NCI-H146 treated with DMSO at 0.1 percent for 48 hours (cell line): ENCODE results near the gene QSOX1.
A peak's percentile ranks its signal among the peaks of the same experiment; 100 is the strongest.

Experiments
- DNase-seq: peaks from one replicate; lab custom pipeline; 2025; ENCODE audit not compliant: unreplicated experiment; lab: John Stamatoyannopoulos, UW

Gene QSOX1

DNA sequence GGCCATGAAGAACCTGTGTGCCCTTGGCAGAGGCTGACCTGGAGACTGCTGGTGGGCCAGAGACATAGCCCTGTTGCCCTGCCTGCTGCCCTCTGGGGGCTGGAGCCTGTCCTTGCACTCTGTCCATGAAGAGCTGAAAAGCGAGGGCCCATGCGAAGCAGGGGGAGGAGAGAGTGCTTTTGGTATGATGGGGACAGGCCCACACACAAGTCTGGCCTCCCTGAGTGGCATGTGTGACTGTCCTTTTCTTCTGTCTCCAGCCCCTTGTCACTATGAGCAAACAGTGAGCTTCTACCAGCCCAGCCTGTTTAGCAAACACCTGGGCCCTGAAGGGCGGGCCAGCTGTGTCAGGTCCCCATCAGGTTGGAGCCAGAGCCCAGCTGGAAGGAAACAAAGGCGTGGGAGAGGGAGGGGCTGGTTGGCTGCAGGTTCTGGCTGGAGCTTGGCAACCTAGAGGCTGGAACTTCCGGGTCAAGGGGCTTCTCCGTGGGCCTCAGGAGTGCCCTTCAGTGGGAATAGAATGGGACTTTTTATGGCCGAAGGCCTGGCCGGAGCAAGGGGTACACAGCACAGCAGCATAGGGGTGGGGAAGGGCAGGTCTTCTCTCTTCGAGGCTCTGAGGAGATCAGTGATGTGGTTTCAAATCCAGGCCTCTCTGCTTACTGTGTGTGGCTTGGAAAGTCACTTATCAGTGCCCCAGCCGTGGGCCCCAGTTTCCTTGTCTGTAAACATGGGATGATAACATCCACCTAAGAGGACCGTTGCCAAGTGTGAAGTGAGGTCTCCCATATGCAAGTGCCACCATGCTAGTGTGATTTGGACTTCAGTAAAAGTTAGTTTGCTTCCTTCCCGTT lies 14.3 kb downstream of the QSOX1 start:
- DNase-seq: peak; percentile 24

- no peak for DNase-seq
Measured at GRCh38 chr1:180169640-180170195, 15.0 kb downstream of the QSOX1 start.

DNA sequence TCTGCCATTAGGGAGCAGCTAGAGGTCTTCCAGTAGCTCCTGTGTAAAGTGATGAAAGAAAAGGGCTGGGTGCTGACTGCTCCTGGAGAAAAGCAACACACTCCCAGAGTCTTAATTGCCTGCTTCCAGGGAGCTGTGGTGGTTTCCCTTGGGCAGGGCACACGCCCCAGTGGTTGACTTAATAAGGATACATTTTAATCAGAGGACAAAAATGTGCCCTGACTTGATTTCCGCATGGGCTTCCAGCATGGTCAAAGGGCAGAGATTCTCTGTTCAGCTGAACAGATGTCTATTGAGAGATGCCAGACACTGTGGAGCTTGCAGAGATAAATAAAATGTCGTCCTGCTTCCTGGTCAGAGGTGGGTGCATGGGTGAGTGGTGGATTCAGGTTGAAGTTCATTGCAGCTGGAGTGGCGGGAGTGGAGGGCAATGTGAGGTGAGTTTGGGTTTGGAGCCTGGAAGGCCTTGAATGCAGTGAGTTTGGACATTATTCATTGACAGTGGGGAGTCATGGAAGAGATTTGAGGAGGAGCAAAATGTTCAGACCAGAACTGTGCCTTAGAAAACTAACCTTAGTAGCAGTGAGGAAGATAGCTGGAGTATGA lies 16.0 kb downstream of the QSOX1 start:
- DNase-seq: no peak

DNA sequence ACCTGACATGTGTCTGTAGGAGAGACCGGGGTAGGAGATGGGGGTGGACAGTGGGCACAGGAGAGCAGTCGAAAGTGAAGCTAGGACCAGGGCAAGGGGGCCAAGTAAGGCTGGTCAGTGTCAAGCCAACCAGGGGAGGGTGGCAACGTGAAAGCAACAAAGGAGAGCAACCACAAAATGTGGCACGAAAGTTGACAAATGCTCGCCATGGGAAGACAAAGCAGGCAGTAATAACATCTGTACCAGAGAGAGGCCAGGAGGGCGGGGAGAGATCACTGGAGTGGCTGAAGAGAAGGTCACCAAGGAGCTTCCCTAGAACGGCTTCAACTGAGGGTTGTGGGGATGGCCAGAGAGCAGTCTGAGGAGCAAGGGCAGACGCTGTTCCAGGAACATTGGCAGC lies 17.0 kb downstream of the QSOX1 start:
- DNase-seq: no peak

DNA sequence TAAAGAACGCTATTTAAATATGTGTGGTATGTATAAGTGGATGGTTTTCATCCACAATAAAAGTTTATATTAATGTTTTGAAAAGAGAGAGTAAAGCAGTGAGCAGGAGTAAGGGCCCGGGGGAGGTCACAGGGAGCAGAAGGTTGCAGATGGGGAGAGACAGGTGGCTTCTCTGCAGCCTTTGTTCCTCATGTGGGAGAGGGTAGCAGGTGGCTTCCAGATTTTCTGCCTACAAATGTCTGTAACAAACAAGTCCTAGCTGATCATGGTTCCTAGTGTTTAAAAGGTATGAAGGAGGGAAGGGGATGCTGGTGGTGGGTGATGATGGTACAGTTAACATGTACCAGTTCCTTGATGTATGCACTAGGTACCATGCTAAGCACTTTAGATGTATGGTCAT lies 18.8 kb downstream of the QSOX1 start:
- no peak for DNase-seq

- DNase-seq: no peak
Measured at GRCh38 chr1:180173952-180174351, 19.3 kb downstream of the QSOX1 start.

- no peak for DNase-seq
Measured at GRCh38 chr1:180175291-180175690, 20.6 kb downstream of the QSOX1 start.

DNA sequence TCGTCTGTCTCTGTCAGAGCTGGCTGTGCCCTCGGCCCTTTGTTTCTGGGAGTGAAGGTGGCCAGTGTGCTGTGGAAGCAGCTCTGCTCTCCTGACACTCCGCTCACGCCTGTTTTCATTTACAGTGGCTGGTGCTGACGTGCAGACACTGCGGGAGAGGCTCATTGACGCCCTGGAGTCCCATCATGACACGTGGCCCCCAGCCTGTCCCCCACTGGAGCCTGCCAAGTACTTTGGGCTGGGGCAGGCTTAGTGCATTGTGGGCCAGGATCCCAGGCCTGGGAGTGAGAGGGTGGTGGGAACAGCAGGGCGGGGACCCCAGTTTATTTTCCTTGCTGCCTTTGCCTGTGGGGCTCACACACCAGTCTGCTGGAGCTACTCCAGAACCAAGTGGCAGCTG lies 21.1 kb downstream of the QSOX1 start:
- DNase-seq: no peak

DNA sequence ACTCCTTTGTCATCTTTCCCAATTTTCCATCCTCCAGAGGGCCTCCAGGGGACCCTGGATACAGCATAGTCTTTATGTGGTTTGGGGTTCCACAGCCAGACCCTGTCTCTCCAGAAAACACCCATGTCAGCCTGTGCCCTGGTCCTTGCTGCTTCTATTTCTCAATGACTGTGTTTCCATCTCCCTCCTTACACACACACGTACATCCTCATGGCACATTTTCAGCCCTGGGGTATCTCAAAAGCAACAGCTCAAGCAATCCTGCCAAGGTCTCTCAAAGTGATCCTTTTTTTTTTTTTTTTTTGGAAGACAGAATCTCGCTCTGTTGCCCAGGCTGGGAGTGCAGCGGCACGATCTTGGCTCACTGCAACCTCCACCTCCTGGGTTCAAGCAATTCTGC lies 22.3 kb downstream of the QSOX1 start:
- DNase-seq: no peak

DNA sequence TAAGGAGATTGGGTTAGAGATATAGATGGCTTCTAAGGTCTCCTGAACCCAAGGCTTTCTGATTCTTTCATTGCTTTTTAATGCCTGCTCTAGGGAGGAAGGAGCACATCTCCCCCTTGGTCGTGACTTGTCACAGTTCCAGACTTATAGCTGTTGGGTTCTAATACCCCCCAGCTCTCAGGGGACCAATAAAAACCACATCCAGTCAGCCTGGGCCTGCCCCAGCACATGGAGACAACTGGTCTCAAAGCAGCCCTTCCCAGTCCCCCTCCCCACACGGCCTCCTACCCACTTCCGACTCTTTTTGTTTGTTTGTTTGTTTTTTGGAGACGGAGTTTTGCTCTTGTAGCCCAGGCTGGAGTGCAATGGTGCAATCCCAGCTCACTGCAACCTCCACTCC lies 23.3 kb downstream of the QSOX1 start:
- no peak for DNase-seq

- DNase-seq: peak; percentile 24
Measured at GRCh38 chr1:180178511-180179161, 24.0 kb downstream of the QSOX1 start.

- no peak for DNase-seq
Measured at GRCh38 chr1:180179162-180179957, 24.7 kb downstream of the QSOX1 start.

GRCh38 chr1:180181048-180181447 lies 26.4 kb downstream of the QSOX1 start:
- DNase-seq: no peak

GRCh38 chr1:180181996-180182642 lies 27.4 kb downstream of the QSOX1 start:
- no peak for DNase-seq

DNA sequence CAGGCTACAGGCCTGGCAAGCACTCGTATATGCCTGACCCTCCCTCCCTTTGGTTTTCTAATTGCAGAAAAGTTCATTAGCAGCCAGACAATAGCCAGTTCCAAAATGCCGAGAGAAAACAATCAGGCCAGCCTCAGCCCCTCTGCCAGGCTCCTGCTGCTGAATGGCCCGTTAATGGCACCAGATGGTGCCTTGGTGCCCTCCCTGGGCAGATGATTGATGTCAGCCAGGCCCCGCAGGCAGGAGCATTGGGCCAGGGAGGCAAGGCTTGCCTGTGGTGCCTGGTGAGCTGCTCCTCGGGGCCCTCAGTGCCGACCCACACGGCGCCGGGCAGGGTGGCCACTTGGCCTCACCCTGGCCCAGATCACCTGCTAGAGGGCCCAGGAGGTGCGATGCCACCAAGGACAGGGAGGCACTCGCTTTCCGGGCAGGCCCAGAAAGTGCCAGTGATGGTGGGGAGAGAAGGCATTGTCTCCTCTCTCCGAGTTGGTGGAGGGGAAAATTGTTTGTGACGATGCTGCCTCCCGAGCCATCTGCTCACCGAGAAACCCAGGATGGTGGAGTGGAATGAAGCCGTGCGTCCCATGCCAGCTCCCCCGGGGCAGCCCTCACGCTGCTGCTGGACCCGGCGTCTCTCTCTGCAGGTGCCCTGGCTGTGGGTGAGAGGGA lies 28.1 kb downstream of the QSOX1 start:
- no peak for DNase-seq

- DNase-seq: no peak
Measured at GRCh38 chr1:180183426-180183825, 28.8 kb downstream of the QSOX1 start.

GRCh38 chr1:180184041-180184440 lies 29.4 kb downstream of the QSOX1 start:
- DNase-seq: no peak

- DNase-seq: no peak
Measured at GRCh38 chr1:180185281-180185680, 30.6 kb downstream of the QSOX1 start.

- no peak for DNase-seq
Measured at GRCh38 chr1:180185971-180186645, 31.4 kb downstream of the QSOX1 start.
